HG03175 (cell line): ENCODE data around the gene KIF26B.

ENCODE experiments used
- ATAC-seq: cut with Tn5 transposase; IDR thresholded peaks from one replicate; pipeline ENCODE4 v1.9.1; 2021; ENCODE audit warnings: mild to moderate bottlenecking, moderate library complexity; ENCODE audit not compliant: unreplicated experiment

Gene KIF26B

DNA sequence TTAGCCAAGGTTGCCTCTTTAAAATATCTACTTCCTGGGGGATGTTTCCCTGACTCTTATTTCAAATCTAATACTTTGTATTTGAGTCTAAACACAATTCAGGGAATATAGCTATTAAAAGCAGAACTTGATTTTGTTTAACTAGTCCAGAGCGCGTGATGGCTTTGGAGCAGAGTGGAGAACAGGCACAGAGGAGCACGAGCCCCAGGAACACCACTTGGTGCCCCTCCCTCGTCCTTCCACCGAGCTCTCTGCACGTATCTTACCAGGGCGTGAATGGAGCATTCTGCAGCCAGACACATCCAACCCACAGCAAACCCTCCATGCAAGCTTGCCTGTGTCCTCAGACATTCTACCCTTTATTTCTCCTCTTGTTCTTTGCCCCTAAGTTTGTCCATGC lies 14.1 kb downstream of the KIF26B start:
- ATAC-seq = no peak

- no peak for ATAC-seq
Measured at GRCh38 chr1:245169376-245169775, 14.6 kb downstream of the KIF26B start.

- no peak for ATAC-seq
Measured at GRCh38 chr1:245172026-245172425, 17.2 kb downstream of the KIF26B start.

DNA sequence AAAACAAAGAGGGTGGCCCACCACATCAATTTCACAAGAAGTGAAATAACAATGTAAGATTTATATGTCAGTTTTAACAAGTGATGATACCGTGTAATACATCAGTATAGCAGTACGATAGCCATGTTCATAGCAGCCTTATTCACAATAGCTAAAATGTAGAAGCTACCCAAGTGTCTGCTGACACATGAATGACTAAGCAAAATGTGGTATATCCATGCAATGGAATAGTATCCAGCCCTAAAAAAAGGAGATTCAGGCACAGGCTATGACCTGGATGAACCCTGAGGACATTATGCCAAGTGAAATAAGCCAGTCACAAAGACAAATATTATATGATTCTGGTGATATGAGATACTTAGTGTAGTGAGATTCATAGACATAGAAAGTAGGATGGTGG lies 18.0 kb downstream of the KIF26B start:
- ATAC-seq = no peak

- no peak for ATAC-seq
Measured at GRCh38 chr1:245173446-245174211, 18.8 kb downstream of the KIF26B start.

GRCh38 chr1:245177071-245177900 lies 22.5 kb downstream of the KIF26B start:
- ATAC-seq = no peak

- ATAC-seq = no peak
Measured at GRCh38 chr1:245179706-245180105, 24.9 kb downstream of the KIF26B start.

- ATAC-seq = no peak
Measured at GRCh38 chr1:245180496-245181157, 25.8 kb downstream of the KIF26B start.

- no peak for ATAC-seq
Measured at GRCh38 chr1:245181158-245181517, 26.4 kb downstream of the KIF26B start.

GRCh38 chr1:245182028-245182427 lies 27.2 kb downstream of the KIF26B start:
- ATAC-seq = no peak

- ATAC-seq = no peak
Measured at GRCh38 chr1:245183429-245183828, 28.6 kb downstream of the KIF26B start.

DNA sequence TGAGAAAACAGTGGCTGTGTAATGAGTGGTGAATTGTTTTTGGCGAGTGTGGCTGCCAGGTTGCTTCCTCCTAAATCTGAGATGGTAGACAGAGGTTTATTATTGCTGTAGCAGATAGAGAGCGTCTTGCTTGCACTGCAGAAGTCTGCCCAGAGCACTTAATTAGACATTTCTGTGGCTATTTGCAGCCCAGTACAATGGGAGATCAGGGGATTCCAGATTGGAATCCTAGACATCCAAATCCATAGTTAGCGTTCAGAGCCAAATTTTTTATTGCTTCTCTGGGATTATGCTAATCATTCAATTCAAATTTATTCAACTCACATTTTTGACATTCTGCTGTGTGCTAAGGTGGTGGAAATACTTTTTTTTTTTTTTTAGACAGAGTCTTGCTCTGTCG lies 30.0 kb downstream of the KIF26B start:
- no peak for ATAC-seq

DNA sequence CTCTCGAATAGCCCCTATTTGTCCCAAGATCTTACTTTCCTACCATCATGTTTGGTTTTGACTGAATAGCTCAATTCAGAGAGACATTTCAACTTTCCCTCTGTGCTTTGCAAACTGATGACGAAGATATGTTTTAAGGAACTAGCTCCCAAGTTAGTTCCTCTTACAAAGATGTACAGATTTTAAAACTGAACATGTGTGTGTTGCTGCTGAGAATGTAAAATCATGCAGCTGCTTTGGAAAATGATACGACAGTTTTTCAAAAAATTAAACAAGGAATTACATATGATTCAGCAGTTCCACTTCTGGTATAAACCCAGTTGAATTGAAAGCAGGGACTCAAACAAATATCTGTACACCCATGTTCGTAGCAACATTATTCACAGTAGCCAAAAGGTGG lies 33.6 kb downstream of the KIF26B start:
- no peak for ATAC-seq

GRCh38 chr1:245195398-245195797 lies 40.6 kb downstream of the KIF26B start:
- ATAC-seq = no peak

DNA sequence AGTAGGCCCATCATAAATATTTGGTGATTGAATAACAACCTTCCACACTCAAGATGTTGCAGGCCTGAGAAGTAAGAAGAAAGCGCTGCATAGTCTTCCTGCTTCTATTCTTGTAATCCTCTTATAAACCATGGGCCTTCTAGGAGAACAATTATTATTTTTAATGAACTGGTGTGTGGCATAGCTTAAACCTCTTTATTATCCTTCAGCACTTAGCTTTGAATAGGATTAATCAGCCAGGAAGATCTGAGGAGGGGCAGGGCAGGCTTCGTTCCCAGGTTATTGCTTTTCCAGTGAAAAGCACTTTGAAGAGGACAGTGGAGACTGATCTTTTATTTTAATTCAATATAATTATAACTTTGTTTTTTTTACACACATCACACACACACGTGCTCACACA lies 42.3 kb downstream of the KIF26B start:
- no peak for ATAC-seq

GRCh38 chr1:245197911-245198379 lies 43.2 kb downstream of the KIF26B start:
- ATAC-seq = no peak

GRCh38 chr1:245198748-245199516 lies 44.1 kb downstream of the KIF26B start:
- ATAC-seq = no peak

GRCh38 chr1:245200146-245200545 lies 45.4 kb downstream of the KIF26B start:
- no peak for ATAC-seq

GRCh38 chr1:245201201-245201600 lies 46.4 kb downstream of the KIF26B start:
- ATAC-seq = no peak

DNA sequence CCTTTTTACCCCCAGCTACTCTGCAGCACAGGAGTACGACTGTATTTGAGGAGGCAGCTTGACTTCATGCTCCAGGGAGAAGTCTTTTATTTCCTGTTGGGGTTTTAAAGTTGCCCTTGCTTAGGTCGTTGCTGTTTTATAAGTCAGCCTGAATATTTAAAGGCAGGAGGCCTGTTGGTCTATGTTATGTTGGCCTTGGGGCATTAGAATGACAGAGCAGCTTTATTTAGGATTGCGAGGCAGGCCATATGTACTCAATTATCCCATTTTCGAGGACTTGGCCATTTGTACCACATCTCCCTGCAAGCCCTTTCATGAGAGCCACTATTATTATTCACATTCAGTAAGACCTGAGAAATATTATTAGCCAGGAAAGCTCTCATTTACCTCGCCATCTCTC lies 47.0 kb downstream of the KIF26B start:
- no peak for ATAC-seq

DNA sequence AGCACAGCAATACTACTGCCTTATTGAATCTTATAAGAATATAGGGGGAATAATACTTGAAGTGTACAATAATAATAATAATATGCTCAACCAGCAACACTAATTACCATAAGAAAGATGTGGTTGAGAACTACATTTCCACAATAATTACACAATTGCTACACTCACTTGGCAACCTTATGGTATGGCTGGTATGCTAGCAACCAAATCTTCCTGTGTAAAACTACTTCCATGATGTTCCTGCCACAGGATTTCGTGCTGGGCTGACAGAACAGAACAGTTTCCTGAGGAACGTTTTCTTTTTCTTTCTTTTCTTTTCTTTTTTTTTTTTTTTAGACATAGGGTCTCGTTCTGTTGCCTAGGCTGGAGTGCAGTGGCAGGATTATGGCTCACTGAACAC lies 50.6 kb downstream of the KIF26B start:
- no peak for ATAC-seq
